Fibroblast of lung (primary cell): Measurements from ENCODE around the gene SYDE1. TPM values are rescaled to one million over a fixed set of nuclear protein-coding genes. Genes with fewer than 3 reads are reported as not detected.

ENCODE experiments used
- DNase-seq, 2 donors: peaks; one replicate each; pipeline versions ENCODE4 v3.0.0 to v3.0.0-alpha.2; 2010; ENCODE audit warnings: low read depth in 2 of 2
- H2AFZ ChIP-seq: 2 replicates; pipeline ENCODE4 v1.5.1; 2012; ENCODE audit warnings: low read length, control low read depth, inconsistent platforms
- H3K27ac ChIP-seq: 2 replicates; pipeline ENCODE4 v1.5.1; 2011; ENCODE audit warnings: low read length, control low read depth; ENCODE audit not compliant: insufficient read depth
- H3K27me3 ChIP-seq: 2 replicates; pipeline ENCODE4 v1.5.1; 2011; ENCODE audit warnings: mild to moderate bottlenecking, low read length; ENCODE audit not compliant: control insufficient read depth, insufficient read depth
- H3K36me3 ChIP-seq: 2 replicates; pipeline ENCODE4 v1.5.1; 2011; ENCODE audit warnings: low read length; ENCODE audit not compliant: control insufficient read depth, insufficient read depth
- H3K4me1 ChIP-seq: 2 replicates; pipeline ENCODE4 v1.5.1; 2011; ENCODE audit warnings: low read length; ENCODE audit not compliant: control insufficient read depth, insufficient read depth; ENCODE audit errors: extremely low read depth
- H3K4me2 ChIP-seq: 2 replicates; pipeline ENCODE4 v1.5.1; 2011; ENCODE audit warnings: low read length, control low read depth; ENCODE audit not compliant: insufficient read depth; ENCODE audit errors: extremely low read depth
- H3K4me3 ChIP-seq, 4 experiments: fragments of 200-600 bp in 1 of 4; sonication (generic) in 1 of 4; replicated peaks in 1 of 4; 2 replicates each; pipeline ENCODE4 v1.5.1; 2011 to 2016; ENCODE audit warnings: low read length in 4 of 4, low read depth in 3 of 4, mild to moderate bottlenecking in 3 of 4, control low read depth in 2 of 4, inconsistent platforms in 1 of 4, mixed read lengths in 1 of 4; ENCODE audit not compliant: insufficient read depth in 1 of 4; ENCODE audit errors: control extremely low read depth in 1 of 4
- H3K79me2 ChIP-seq: 2 replicates; pipeline ENCODE4 v1.5.1; 2012; ENCODE audit warnings: mild to moderate bottlenecking, low read length, inconsistent platforms; ENCODE audit not compliant: control insufficient read depth, insufficient read depth
- H3K9ac ChIP-seq: 2 replicates; pipeline ENCODE4 v1.5.1; 2011; ENCODE audit warnings: mild to moderate bottlenecking, low read length, control low read depth; ENCODE audit not compliant: insufficient read depth
- H3K9me3 ChIP-seq: 2 replicates; pipeline ENCODE4 v1.5.1; 2012; ENCODE audit warnings: low read depth, low read length; ENCODE audit not compliant: control insufficient read depth, insufficient read depth
- H4K20me1 ChIP-seq: 2 replicates; pipeline ENCODE4 v1.5.1; 2011; ENCODE audit warnings: low read length; ENCODE audit not compliant: control insufficient read depth, insufficient read depth; ENCODE audit errors: extremely low read depth
- EZH2 ChIP-seq: IDR thresholded peaks from 2 replicates; pipeline ENCODE4 v1.5.1; 2012; ENCODE audit warnings: low read length, control low read depth, mild to moderate bottlenecking; ENCODE audit errors: missing control alignments
- polyA plus RNA-seq, 2 donors: library from polyadenylated mRNA; depleted of rRNA in 1 of 2; stranded (reverse) in 1 of 2; unstranded in 1 of 2; fragments of >200 nt; gene quantifications; 2 replicates each; pipeline ENCODE4 v1.2.1, GENCODE V29; 2011 to 2012; ENCODE audit warnings: missing spikeins in 1 of 2
- total RNA-seq: library from RNA; depleted of rRNA; stranded (reverse); fragments of >200 nt; gene quantifications from 2 replicates; pipeline ENCODE4 v1.2.1, GENCODE V29; 2014
- TF ChIP-seq, protein P1 (sequence below), 2 donors: IDR thresholded peaks in 1 of 2; conservative IDR thresholded peaks in 1 of 2; 1 replicate in 1 of 2; 2 replicates in 1 of 2; pipeline ENCODE4 v1.5.1; 2011 to 2012; ENCODE audit warnings: low read length in 2 of 2, control low read depth in 1 of 2, inconsistent platforms in 1 of 2, low read depth in 1 of 2, mild to moderate bottlenecking in 1 of 2

SYDE1 gene
- total and polyA plus RNA-seq, 2 donors (not counting 1 experiment from before 2014, with no cell fraction given), result 21.0 to 28.6 TPM

GRCh38 chr19:15123031-15123890, 16.1 kb downstream of the SYDE1 start:
- peaks cover 17% of the 10 kb centered on the region for H3K36me3 ChIP-seq
- peaks cover 16% of the 10 kb centered on the region for H3K79me2 ChIP-seq
- no peak overlapping the region for H3K9ac ChIP-seq
- H3K27me3 ChIP-seq, result no peaks in the 10 kb centered on the region
- DNase-seq, result no peak
- no peak overlapping the region for H3K4me3 ChIP-seq
- peak overlapping the region; percentile 81 for H3K4me2 ChIP-seq
- no peaks in the 10 kb centered on the region for H4K20me1 ChIP-seq
- TF ChIP-seq EZH2, result no peak
- TF ChIP-seq, protein P1, sequence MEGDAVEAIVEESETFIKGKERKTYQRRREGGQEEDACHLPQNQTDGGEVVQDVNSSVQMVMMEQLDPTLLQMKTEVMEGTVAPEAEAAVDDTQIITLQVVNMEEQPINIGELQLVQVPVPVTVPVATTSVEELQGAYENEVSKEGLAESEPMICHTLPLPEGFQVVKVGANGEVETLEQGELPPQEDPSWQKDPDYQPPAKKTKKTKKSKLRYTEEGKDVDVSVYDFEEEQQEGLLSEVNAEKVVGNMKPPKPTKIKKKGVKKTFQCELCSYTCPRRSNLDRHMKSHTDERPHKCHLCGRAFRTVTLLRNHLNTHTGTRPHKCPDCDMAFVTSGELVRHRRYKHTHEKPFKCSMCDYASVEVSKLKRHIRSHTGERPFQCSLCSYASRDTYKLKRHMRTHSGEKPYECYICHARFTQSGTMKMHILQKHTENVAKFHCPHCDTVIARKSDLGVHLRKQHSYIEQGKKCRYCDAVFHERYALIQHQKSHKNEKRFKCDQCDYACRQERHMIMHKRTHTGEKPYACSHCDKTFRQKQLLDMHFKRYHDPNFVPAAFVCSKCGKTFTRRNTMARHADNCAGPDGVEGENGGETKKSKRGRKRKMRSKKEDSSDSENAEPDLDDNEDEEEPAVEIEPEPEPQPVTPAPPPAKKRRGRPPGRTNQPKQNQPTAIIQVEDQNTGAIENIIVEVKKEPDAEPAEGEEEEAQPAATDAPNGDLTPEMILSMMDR (conservative IDR thresholded peaks at IDR 0.05 in 1 of 2, IDR thresholded peaks at IDR 0.05 in 1 of 2; ENCODE audit: low read depth in 1 of 2, low read length in 2 of 2), result no peak
- H3K27ac ChIP-seq, result no peak overlapping the region
- no peaks in the 10 kb centered on the region for H3K9me3 ChIP-seq
- peaks cover 8% of the 10 kb centered on the region for H3K4me1 ChIP-seq
- no peak overlapping the region for H2AFZ ChIP-seq

DNA sequence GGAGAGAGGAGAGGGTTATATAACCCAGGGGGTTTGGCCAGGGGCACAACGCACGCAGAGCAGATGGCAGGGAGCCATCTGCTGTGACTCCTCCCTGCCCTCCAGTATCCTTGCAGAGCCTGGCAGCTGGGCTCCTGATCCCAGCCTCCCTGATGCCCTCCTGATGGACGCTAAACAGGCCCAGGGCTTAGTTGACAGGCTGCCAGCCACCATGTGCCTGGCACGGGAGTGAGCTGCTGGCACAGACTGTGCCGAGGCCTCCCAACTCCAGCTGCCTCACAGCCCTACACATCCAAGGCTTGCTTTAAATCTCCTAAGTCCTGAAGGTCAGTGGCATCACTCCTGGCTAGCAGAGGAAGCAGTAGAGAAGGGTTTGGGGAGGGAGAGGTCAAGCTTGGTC, 16.7 kb downstream of the SYDE1 start:
- Histone ChIP-seq H4K20me1 (no peaks in the 10 kb centered on the region), H3K9me3 (no peaks in the 10 kb centered on the region), H3K4me3 (peak overlapping the region in 2 of 4 experiments; percentile 88 to 93), H3K27ac (peak overlapping the region; percentile 25), H3K4me1 (peaks cover 8% of the 10 kb centered on the region), H3K27me3 (no peaks in the 10 kb centered on the region), H3K4me2 (peak overlapping the region; percentile 81), H3K79me2 (peaks cover 16% of the 10 kb centered on the region), H3K9ac (no peak overlapping the region), H2AFZ (no peak overlapping the region), H3K36me3 (peaks cover 11% of the 10 kb centered on the region)
- no peak for TF ChIP-seq EZH2
- TF ChIP-seq, protein P1 (conservative IDR thresholded peaks at IDR 0.05 in 1 of 2, IDR thresholded peaks at IDR 0.05 in 1 of 2; ENCODE audit: low read depth in 1 of 2, low read length in 2 of 2), result no peak
- no peak for DNase-seq

DNA sequence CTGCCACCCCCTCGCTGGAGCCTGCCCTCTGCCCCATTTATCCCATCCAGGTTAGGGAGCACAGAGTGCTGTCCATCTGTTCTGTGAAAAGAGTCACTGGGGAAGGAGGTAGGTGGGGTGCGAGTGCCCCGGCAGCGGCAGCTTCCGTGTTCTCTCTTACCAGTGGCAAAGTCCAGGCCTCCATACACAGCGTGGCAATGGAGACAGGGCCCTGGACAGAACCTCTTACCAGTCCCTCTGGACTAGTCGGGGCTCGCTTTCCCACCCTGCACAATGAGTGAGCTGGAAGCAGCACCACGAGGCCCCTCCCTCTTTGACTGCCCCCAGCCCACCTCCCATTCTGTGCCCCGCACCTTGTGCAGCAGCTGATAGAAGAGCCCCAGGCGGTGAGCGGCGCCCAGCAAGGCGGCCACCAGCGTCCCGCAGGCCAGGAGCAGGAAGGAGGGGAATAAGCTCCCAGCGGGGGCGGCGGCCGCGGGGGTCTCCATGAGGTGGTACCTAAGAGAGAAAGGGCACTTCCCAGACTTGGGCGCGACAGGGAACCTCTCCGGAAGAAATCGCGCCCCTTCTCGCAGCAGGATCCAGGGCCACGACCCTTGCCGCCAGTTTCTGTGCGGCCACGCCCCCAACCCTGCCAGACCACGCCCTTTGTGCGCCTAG, 17.5 kb downstream of the SYDE1 start:
- no peaks in the 10 kb centered on the region for H4K20me1 ChIP-seq
- peak overlapping the region; percentile 81 for H3K9ac ChIP-seq
- H2AFZ ChIP-seq, result peak overlapping the region; percentile 95
- H3K27ac ChIP-seq, result peak overlapping the region; percentile 94
- peak overlapping the region; percentile 81 for H3K4me2 ChIP-seq
- DNase-seq, result no peak
- TF ChIP-seq, protein P1 (conservative IDR thresholded peaks at IDR 0.05 in 1 of 2, IDR thresholded peaks at IDR 0.05 in 1 of 2; ENCODE audit: low read depth in 1 of 2, low read length in 2 of 2), result no peak
- TF ChIP-seq EZH2, result no peak
- peaks cover 16% of the 10 kb centered on the region for H3K79me2 ChIP-seq
- peaks cover 8% of the 10 kb centered on the region for H3K36me3 ChIP-seq
- no peaks in the 10 kb centered on the region for H3K9me3 ChIP-seq
- H3K4me3 ChIP-seq, result peak overlapping the region; percentile 82 to 95 (median 90)
- peaks cover 8% of the 10 kb centered on the region for H3K4me1 ChIP-seq
- no peaks in the 10 kb centered on the region for H3K27me3 ChIP-seq
